Measurements from ENCODE around the gene ARHGAP28. TPM values are rescaled to one million over a fixed set of nuclear protein-coding genes. Genes with fewer than 3 reads are reported as not detected.
"Not testable (repeated sequence)": the region's sequence is repeated elsewhere in the genome, so short reads cannot be mapped to it uniquely, and the experiment has no call there.

ARHGAP28 gene
- total and polyA plus RNA-seq, 7 donors, result 0.65 to 8.8 (median 3.0) TPM

- Histone ChIP-seq H3K4me3 (no peak overlapping the region), H3K36me3 (ENCODE audit: insufficient read depth in 1 of 2, low read depth in 1 of 2) (peaks cover 0 to 9% of the 10 kb centered on the region in 2 donors), H3K27ac (no peak overlapping the region), H3K27me3 (ENCODE audit: insufficient read depth in 3 of 3, low read length in 2 of 3) (no peaks in the 10 kb centered on the region), H3K4me1 (no peaks in the 10 kb centered on the region), H3K9me3 (no peaks in the 10 kb centered on the region)
- no peak for ATAC-seq
- no peak for DNase-seq
- TF ChIP-seq CTCF (IDR thresholded peaks at IDR 0.05), result no peak
- intact Hi-C loops (cut with DNase I), result no loop called here
Measured at GRCh38 chr18:6820314-6820713, 90.8 kb downstream of the ARHGAP28 start.

- no peak overlapping the region for H3K27ac ChIP-seq
- ATAC-seq (no peak), DNase-seq (no peak)
- H3K27me3 ChIP-seq (ENCODE audit: insufficient read depth in 3 of 3, low read length in 2 of 3), result no peaks in the 10 kb centered on the region
- no peak overlapping the region for H3K4me3 ChIP-seq
- no peaks in the 10 kb centered on the region for H3K4me1 ChIP-seq
- intact Hi-C loops (cut with DNase I), result no loop called here
- H3K9me3 ChIP-seq, result no peaks in the 10 kb centered on the region
- 79 to 91% (median 83%) methylated on average over 1 of the region's 1 CpG for WGBS, 3 donors
- no peak for TF ChIP-seq CTCF (IDR thresholded peaks at IDR 0.05)
- H3K36me3 ChIP-seq (ENCODE audit: insufficient read depth in 1 of 2, low read depth in 1 of 2), result peaks cover 0 to 11% of the 10 kb centered on the region in 2 donors
Measured at GRCh38 chr18:6821356-6821755, 91.8 kb downstream of the ARHGAP28 start.

- H3K4me3 ChIP-seq; H3K27ac ChIP-seq; intact Hi-C loops (cut with DNase I); DNase-seq; ATAC-seq; H3K4me1 ChIP-seq; H3K27me3 ChIP-seq (ENCODE audit: insufficient read depth in 3 of 3, low read length in 2 of 3); H3K9me3 ChIP-seq: not testable (repeated sequence)
- WGBS, 3 donors, result 96 to 99% (median 97%) methylated on average over 4 to 18 of the region's 29 CpGs
- H3K36me3 ChIP-seq (ENCODE audit: insufficient read depth in 1 of 2, low read depth in 1 of 2), result peaks cover 0 to 11% of the 10 kb centered on the region in 2 donors
Measured at GRCh38 chr18:6827161-6827560, 97.6 kb downstream of the ARHGAP28 start.

- H3K9me3 ChIP-seq; H3K27me3 ChIP-seq (ENCODE audit: insufficient read depth in 3 of 3, low read length in 2 of 3); ATAC-seq; DNase-seq; H3K4me3 ChIP-seq; intact Hi-C loops (cut with DNase I); H3K4me1 ChIP-seq; H3K27ac ChIP-seq: not testable (repeated sequence)
- peaks cover 0 to 11% of the 10 kb centered on the region in 2 donors for H3K36me3 ChIP-seq (ENCODE audit: insufficient read depth in 1 of 2, low read depth in 1 of 2)
- WGBS, 3 donors, result 94 to 99% (median 97%) methylated on average over 18 to 26 of the region's 30 CpGs
Measured at GRCh38 chr18:6827566-6827965, 98.0 kb downstream of the ARHGAP28 start.

GRCh38 chr18:6830916-6831315, 101.4 kb downstream of the ARHGAP28 start:
- TF ChIP-seq CTCF (IDR thresholded peaks at IDR 0.05), result no peak
- no peaks in the 10 kb centered on the region for H3K36me3 ChIP-seq (ENCODE audit: insufficient read depth in 1 of 2, low read depth in 1 of 2)
- H3K4me3 ChIP-seq, result no peak overlapping the region
- WGBS, 3 donors, result 95 to 99% (median 97%) methylated on average over 1 of the region's 1 CpG
- intact Hi-C loops (cut with DNase I), result no loop called here
- no peak overlapping the region for H3K27ac ChIP-seq
- H3K27me3 ChIP-seq (ENCODE audit: insufficient read depth in 3 of 3, low read length in 2 of 3), result no peaks in the 10 kb centered on the region
- no peak for DNase-seq
- no peak for ATAC-seq
- H3K9me3 ChIP-seq, result peaks cover 5% of the 10 kb centered on the region
- no peaks in the 10 kb centered on the region for H3K4me1 ChIP-seq

GRCh38 chr18:6835345-6835744, 105.8 kb downstream of the ARHGAP28 start:
- no peak for ATAC-seq
- 95 to 96% (median 96%) methylated on average over 1 of the region's 1 CpG for WGBS, 3 donors
- intact Hi-C loops (cut with DNase I), result no loop called here
- no peak overlapping the region for H3K4me3 ChIP-seq
- H3K9me3 ChIP-seq, result peaks cover 5% of the 10 kb centered on the region
- H3K27ac ChIP-seq, result no peak overlapping the region
- no peak for TF ChIP-seq CTCF (IDR thresholded peaks at IDR 0.05)
- H3K4me1 ChIP-seq, result no peaks in the 10 kb centered on the region
- H3K36me3 ChIP-seq (ENCODE audit: insufficient read depth in 1 of 2, low read depth in 1 of 2), result peaks cover 0 to 5% of the 10 kb centered on the region in 2 donors
- DNase-seq, result no peak
- H3K27me3 ChIP-seq (ENCODE audit: insufficient read depth in 3 of 3, low read length in 2 of 3), result no peaks in the 10 kb centered on the region

Measured in psoas muscle (tissue), 8 donors.